H1 (cell line): ENCODE results near the gene ATP5MC2. TPM values are rescaled to one million over a fixed set of nuclear protein-coding genes. Genes with fewer than 3 reads are reported as not detected.

Source experiments
- CTCF ChIA-PET: fragments of 300-600 bp; sonication (Branson Sonifier 250); formaldehyde crosslinking; loops from one replicate; lab custom pipeline; 2021; ENCODE audit not compliant: partially characterized antibody; lab: Charles Lee
- POLR2A ChIA-PET: fragments of 300-600 bp; sonication (Branson Sonifier 250); formaldehyde crosslinking; loops from one replicate; lab custom pipeline; 2021; ENCODE audit warnings: inconsistent platforms; ENCODE audit not compliant: partially characterized antibody; lab: Charles Lee
- DNase-seq, 2 experiments: peaks; one replicate each; pipeline versions ENCODE4 v3.0.0 to v3.0.0-alpha.2; 2010 to 2022; ENCODE audit warnings: low spot score in 2 of 2, low read depth in 1 of 2, mixed read lengths in 1 of 2
- FAIRE-seq: peaks from 2 replicates; lab custom pipeline; 2011; peaks lifted over from hg19 to GRCh38; lab: Jason Lieb, UNC
- H2AFZ ChIP-seq: 2 replicates; pipeline ENCODE4 v1.8.1; 2012; ENCODE audit warnings: low read length, inconsistent platforms
- H2AK5ac ChIP-seq: 2 replicates; pipeline ENCODE4 v1.6.1; 2013; ENCODE audit warnings: low read depth, low read length
- H2BK120ac ChIP-seq: replicated peaks from 2 replicates; pipeline ENCODE3; 2013; ENCODE audit warnings: low read depth, low read length, inconsistent platforms
- H2BK12ac ChIP-seq: 2 replicates; pipeline ENCODE4 v1.6.1; 2013; ENCODE audit warnings: low read depth, low read length
- H2BK15ac ChIP-seq: 2 replicates; pipeline ENCODE4 v1.6.1; 2013; ENCODE audit warnings: low read length
- H2BK20ac ChIP-seq: 2 replicates; pipeline ENCODE4 v1.6.1; 2013; ENCODE audit warnings: low read length
- H2BK5ac ChIP-seq: 2 replicates; pipeline ENCODE4 v1.6.1; 2013; ENCODE audit warnings: low read depth, low read length
- H3K14ac ChIP-seq: 2 replicates; pipeline ENCODE4 v1.6.1; 2013; ENCODE audit warnings: inconsistent platforms; ENCODE audit not compliant: insufficient read length
- H3K18ac ChIP-seq: 2 replicates; pipeline ENCODE4 v1.6.1; 2013; ENCODE audit warnings: low read length; ENCODE audit errors: extremely low read depth
- H3K23ac ChIP-seq: 2 replicates; pipeline ENCODE4 v1.6.1; 2013; ENCODE audit warnings: inconsistent platforms; ENCODE audit not compliant: insufficient read length
- H3K23me2 ChIP-seq: 2 replicates; pipeline ENCODE4 v1.6.1; 2013; ENCODE audit warnings: low read depth, low read length
- H3K27ac ChIP-seq: 2 replicates; pipeline ENCODE4 v1.6.1; 2011; ENCODE audit warnings: low read depth, low read length, inconsistent platforms
- H3K27me3 ChIP-seq, 4 experiments: replicated peaks in 1 of 4; 1 replicate in 1 of 4; 2 replicates in 3 of 4; pipeline versions ENCODE4 v1.6.1 to v1.8.1; 2011 to 2013; ENCODE audit warnings: low read length in 3 of 4, mild to moderate bottlenecking in 3 of 4, inconsistent platforms in 2 of 4, mixed read lengths in 2 of 4, moderate library complexity in 1 of 4; ENCODE audit not compliant: control insufficient read depth in 3 of 4, insufficient read depth in 3 of 4; ENCODE audit errors: extremely low read depth in 1 of 4
- H3K36me3 ChIP-seq, 4 experiments: 2 replicates each; pipeline versions ENCODE4 v1.6.1 to v1.8.1; 2011 to 2013; ENCODE audit warnings: mild to moderate bottlenecking in 4 of 4, low read length in 3 of 4, moderate library complexity in 2 of 4, control low read depth in 1 of 4, inconsistent platforms in 1 of 4; ENCODE audit not compliant: insufficient read depth in 4 of 4, control insufficient read depth in 2 of 4
- H3K4ac ChIP-seq: replicated peaks from 2 replicates; pipeline ENCODE3; 2013; ENCODE audit warnings: low read length, low read depth, mixed read lengths, inconsistent platforms; ENCODE audit not compliant: insufficient read length
- H3K4me1 ChIP-seq, 4 experiments: replicated peaks in 1 of 4; 1 replicate in 1 of 4; 2 replicates in 3 of 4; pipeline versions ENCODE4 v1.6.1 to v1.8.1; 2011 to 2013; ENCODE audit warnings: low read length in 3 of 4, inconsistent platforms in 2 of 4, mixed read lengths in 1 of 4; ENCODE audit not compliant: insufficient read depth in 4 of 4, control insufficient read depth in 3 of 4
- H3K4me2 ChIP-seq, 2 experiments: 2 replicates each; pipeline versions ENCODE4 v1.6.1 to v1.8.1; 2011 to 2013; ENCODE audit warnings: low read depth in 2 of 2, low read length in 2 of 2, control low read depth in 1 of 2, inconsistent platforms in 1 of 2, mild to moderate bottlenecking in 1 of 2; ENCODE audit not compliant: insufficient read depth in 1 of 2
- H3K4me3 ChIP-seq, 4 experiments: fragments of 200-600, 300-600 bp in 1 of 4; sonication (generic), shearing (Covaris generic), sonication (Bioruptor Twin) in 1 of 4; 2 replicates each; pipeline versions ENCODE4 v1.5.1 to v1.8.1; 2011 to 2016; ENCODE audit warnings: low read length in 4 of 4, low read depth in 3 of 4, control low read depth in 2 of 4, inconsistent platforms in 2 of 4, mild to moderate bottlenecking in 2 of 4, mixed read lengths in 1 of 4, moderate library complexity in 1 of 4; ENCODE audit not compliant: insufficient read depth in 2 of 4; ENCODE audit errors: extremely low read depth in 1 of 4
- H3K56ac ChIP-seq: replicated peaks from 2 replicates; pipeline ENCODE3; 2013; ENCODE audit warnings: low read depth, mild to moderate bottlenecking, mixed read lengths, low read length, inconsistent platforms; ENCODE audit not compliant: insufficient read length
- H3K79me1 ChIP-seq: 2 replicates; pipeline ENCODE4 v1.6.1; 2013; ENCODE audit warnings: low read depth, low read length, control low read depth
- H3K79me2 ChIP-seq, 2 experiments: 2 replicates each; pipeline versions ENCODE4 v1.6.1 to v1.8.1; 2012 to 2013; ENCODE audit warnings: low read length in 2 of 2, mild to moderate bottlenecking in 2 of 2, inconsistent platforms in 1 of 2; ENCODE audit not compliant: insufficient read depth in 2 of 2, control insufficient read depth in 1 of 2
- H3K9ac ChIP-seq, 4 experiments: replicated peaks in 1 of 4; 1 replicate in 1 of 4; 2 replicates in 3 of 4; pipeline versions ENCODE4 v1.6.1 to v1.8.1; 2011 to 2013; ENCODE audit warnings: low read depth in 3 of 4, low read length in 3 of 4, control low read depth in 2 of 4, mild to moderate bottlenecking in 2 of 4, moderate library complexity in 2 of 4, inconsistent platforms in 1 of 4; ENCODE audit errors: extremely low read depth in 1 of 4
- H3K9me3 ChIP-seq, 2 experiments: 2 replicates each; pipeline versions ENCODE4 v1.6.1 to v1.8.1; 2012 to 2013; ENCODE audit warnings: mild to moderate bottlenecking in 2 of 2, moderate library complexity in 2 of 2, control low read depth in 1 of 2, inconsistent platforms in 1 of 2, low read depth in 1 of 2, low read length in 1 of 2, mixed read lengths in 1 of 2; ENCODE audit not compliant: insufficient read depth in 2 of 2
- H4K20me1 ChIP-seq, 2 experiments: replicated peaks in 1 of 2; 2 replicates each; pipeline versions ENCODE3 to v1.8.1; 2011 to 2013; ENCODE audit warnings: inconsistent platforms in 2 of 2, low read length in 2 of 2, mild to moderate bottlenecking in 1 of 2; ENCODE audit not compliant: insufficient read depth in 2 of 2, control insufficient read depth in 1 of 2
- H4K5ac ChIP-seq: 2 replicates; pipeline ENCODE4 v1.6.1; 2013; ENCODE audit warnings: low read length, low read depth, mixed read lengths, inconsistent platforms; ENCODE audit not compliant: insufficient read length
- H4K8ac ChIP-seq: 2 replicates; pipeline ENCODE4 v1.8.0; 2013; ENCODE audit warnings: mild to moderate bottlenecking, moderate library complexity, low read length, inconsistent platforms; ENCODE audit not compliant: insufficient read depth; ENCODE audit errors: extremely low read depth
- H4K91ac ChIP-seq: replicated peaks from 2 replicates; pipeline ENCODE3; 2013; ENCODE audit warnings: low read length, mixed read lengths, inconsistent platforms; ENCODE audit not compliant: insufficient read length
- BRCA1 ChIP-seq: IDR thresholded peaks from 2 replicates; pipeline ENCODE4 v1.6.1; 2012; ENCODE audit warnings: low read depth, low read length, improper control_type of control experiment
- CBX8 ChIP-seq: fragments of 300-800, 300-1000 bp; sonication (generic); IDR thresholded peaks from 2 replicates; pipeline ENCODE4 v1.7.1; 2016; ENCODE audit warnings: low read depth, low read length, borderline replicate concordance
- CHD1 ChIP-seq: IDR thresholded peaks from 2 replicates; pipeline ENCODE4 v1.6.1; 2012; ENCODE audit warnings: low read depth, low read length, improper control_type of control experiment
- CTBP2 ChIP-seq: IDR thresholded peaks from 2 replicates; pipeline ENCODE4 v1.7.0; 2011; ENCODE audit warnings: borderline replicate concordance, mild to moderate bottlenecking, moderate library complexity, mixed read lengths, low read length; ENCODE audit not compliant: insufficient read depth, insufficient read length
- EZH2 ChIP-seq: fragments of 200-600 bp; sonication (generic); IDR thresholded peaks from 2 replicates; pipeline ENCODE4 v1.7.1; 2012; ENCODE audit warnings: low read depth, mild to moderate bottlenecking, moderate library complexity, low read length, inconsistent platforms; ENCODE audit not compliant: severe bottlenecking
- HDAC2 ChIP-seq, 2 experiments: fragments of 300-600 bp in 1 of 2; sonication (generic) in 1 of 2; IDR thresholded peaks; 2 replicates each; pipeline ENCODE4 v1.6.1; 2011 to 2012; ENCODE audit warnings: low read depth in 2 of 2, low read length in 2 of 2, mild to moderate bottlenecking in 2 of 2, moderate library complexity in 2 of 2, borderline replicate concordance in 1 of 2, inconsistent platforms in 1 of 2
- KDM5A ChIP-seq: fragments of 200-600 bp; IDR thresholded peaks from 2 replicates; pipeline ENCODE4 v1.7.1; 2012; ENCODE audit warnings: mild to moderate bottlenecking, low read length, inconsistent platforms, mixed read lengths
- POLR2A ChIP-seq, 2 experiments: IDR thresholded peaks; 1 replicate in 1 of 2; 2 replicates in 1 of 2; pipeline ENCODE4 v1.6.1; 2011; ENCODE audit warnings: low read depth in 2 of 2, low read length in 2 of 2, mild to moderate bottlenecking in 2 of 2; ENCODE audit errors: control extremely low read depth in 1 of 2
- SIN3A ChIP-seq, 2 experiments: IDR thresholded peaks in 1 of 2; conservative IDR thresholded peaks in 1 of 2; 2 replicates each; pipeline ENCODE4 v1.6.1; 2011 to 2012; ENCODE audit warnings: low read length in 2 of 2, improper control_type of control experiment in 1 of 2, low read depth in 1 of 2, mild to moderate bottlenecking in 1 of 2
- SP4 ChIP-seq: IDR thresholded peaks from 2 replicates; pipeline ENCODE4 v1.6.1; 2012; ENCODE audit warnings: low read length, inconsistent platforms
- WGBS, 2 experiments: shearing (Covaris generic) in 1 of 2; methylation state at CpG; one replicate each; pipeline versions ENCODE4 v1.1.6 to v1.1.7; 2013 to 2015; ENCODE audit warnings: low lambda C conversion rate in 2 of 2, mixed read lengths in 2 of 2, inconsistent platforms in 1 of 2, low coverage in 1 of 2, missing lambda C conversion rate in 1 of 2; ENCODE audit not compliant: insufficient replicate concordance in 2 of 2, insufficient coverage in 1 of 2, insufficient read length in 1 of 2; ENCODE audit errors: extremely low coverage in 1 of 2, missing lambda C conversion rate in 1 of 2; 5-methylcytosine and 5-hydroxymethylcytosine counted together
- polyA plus RNA-seq, 7 experiments: library from polyadenylated mRNA; depleted of rRNA in 3 of 7; stranded (reverse) in 5 of 7; unstranded in 2 of 7; fragments of >200 nt in 5 of 7; fragments of 200-250 nt in 2 of 7; gene quantifications; 1 replicate in 5 of 7; 2 replicates in 1 of 7; 4 replicates in 1 of 7; pipeline versions ENCODE4 v1.2.1 to v1.2.3, GENCODE V29; 2011 to 2013; ENCODE audit warnings: missing spikeins in 2 of 7, mixed read lengths in 2 of 7
- total RNA-seq: library from RNA; stranded (reverse); fragmentation: NEBNext Ultra II Directional; extraction: Animal tissue kit (Norgen Biotek cat#: 25700); gene quantifications from 2 replicates; pipeline ENCODE4 v1.2.1, GENCODE V29; 2021

Gene ATP5MC2
- total and polyA plus RNA-seq, 2 of the 8 experiments (the other 6 are each of a cell fraction or from before 2014, with no cell fraction given) = 408 to 952 TPM

DNA sequence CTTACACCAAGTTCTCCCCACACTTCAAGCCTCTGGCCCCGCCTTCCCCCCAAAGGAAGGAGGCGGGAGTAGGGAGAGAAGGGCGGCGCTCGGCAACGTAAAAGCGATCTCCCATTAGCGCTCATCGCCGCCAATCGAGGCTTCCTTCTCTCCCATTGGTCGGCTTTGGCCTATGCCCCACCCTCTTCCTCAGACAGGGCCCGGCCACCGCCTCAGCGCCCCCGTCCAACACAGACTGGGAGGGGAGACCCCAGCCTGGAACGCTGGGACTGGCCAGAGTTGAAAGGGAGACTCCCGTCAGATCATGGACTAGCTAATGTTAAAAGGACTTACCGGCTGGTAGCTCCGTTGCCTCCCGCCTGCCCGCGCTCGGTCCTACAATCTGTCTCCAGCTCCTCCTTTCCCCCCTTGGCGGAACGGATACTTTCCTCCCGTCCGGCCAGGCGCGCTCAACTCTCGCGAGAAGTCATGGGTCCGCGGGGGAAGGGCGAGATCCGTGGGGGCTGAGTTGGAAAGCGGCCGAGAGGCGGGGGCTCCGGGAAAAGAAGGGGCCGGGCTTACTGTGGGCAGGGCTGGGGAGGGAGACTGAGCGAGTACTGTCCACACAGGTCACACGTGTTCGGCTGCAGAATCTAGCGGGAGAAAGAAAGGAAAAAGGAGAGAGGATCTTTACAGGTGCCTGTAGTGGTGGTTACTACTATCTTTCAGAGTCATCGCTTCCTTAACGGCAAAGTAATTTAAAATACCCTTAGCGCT lies 49.8 kb downstream of the ATP5MC2 start, which contains the start of gene ATF7:
Gene ATF7, minus strand, starts transcription at position 437 of the 756 bp plus-strand sequence. CDS start 25,382 bp downstream, outside the sequence.
- CTCF ChIA-PET = interaction anchor here (0.9 to 1.3 kb wide), 2 partner anchors 10 to 14 kb away, joined by 3 to 5 read pairs; no protein-coding TSS in a partner anchor
- H2AK5ac ChIP-seq = no peak within 1 kb of the TSS; the same call in 1 of the 2 replicates
- peak within 1 kb of the TSS; percentile 87 for H4K5ac ChIP-seq
- peak within 1 kb of the TSS; percentile 70 to 94 (median 80) for H3K4me3 ChIP-seq
- peak within 1 kb of the TSS; percentile 73; the same call in 1 of the 2 replicates for H2BK15ac ChIP-seq
- DNase-seq (peak; percentile 97 to 99), FAIRE-seq (no peak)
- H3K23ac ChIP-seq = no peak within 1 kb of the TSS
- peaks cover 3% of the 10 kb centered on the region; the same call in 1 of the 2 replicates for H3K79me1 ChIP-seq
- no peaks in the 10 kb centered on the region for H4K20me1 ChIP-seq
- H3K14ac ChIP-seq = no peak within 1 kb of the TSS
- H3K79me2 ChIP-seq = peaks cover 0 to 33% of the 10 kb centered on the region in 2 experiments; a peak in 2 of 4 replicates
- peaks cover 0 to 7% (median 3%) of the 10 kb centered on the region in 4 experiments; a peak in 4 of 7 replicates for H3K4me1 ChIP-seq
- peak within 1 kb of the TSS; percentile 98 for H2BK5ac ChIP-seq
- POLR2A ChIA-PET = interaction anchor here (0.7 to 10.4 kb wide), 9 partner anchors 9 to 125 kb away, joined by 3 to 53 read pairs (median 5); partner anchors contain the start of genes ATP5MC2 and TARBP2
- peak within 1 kb of the TSS; percentile 89 for H4K91ac ChIP-seq
- H2BK120ac ChIP-seq = peak within 1 kb of the TSS; percentile 18
- peak within 1 kb of the TSS; percentile 40 for H3K18ac ChIP-seq
- H2BK20ac ChIP-seq = 0 out of 2 replicates have a peak within 1 kb of the TSS, but pooled peaks have one; percentile 73
- H3K4ac ChIP-seq = no peak within 1 kb of the TSS
- peak within 1 kb of the TSS; percentile 92 for H3K56ac ChIP-seq
- no peaks in the 10 kb centered on the region for H3K27me3 ChIP-seq
- peak within 1 kb of the TSS; percentile 67 to 97 for H3K4me2 ChIP-seq
- H4K8ac ChIP-seq = peak within 1 kb of the TSS; percentile 98
- peak within 1 kb of the TSS; percentile 98 for H3K27ac ChIP-seq
- peak within 1 kb of the TSS; percentile 98 to 99 (median 99) for H3K9ac ChIP-seq
- H2AFZ ChIP-seq = peak within 1 kb of the TSS; percentile 99
- H3K9me3 ChIP-seq = no peaks in the 10 kb centered on the region
- H2BK12ac ChIP-seq = peak within 1 kb of the TSS; percentile 98; the same call in 1 of the 2 replicates
- 0% methylated on average over 28 of the region's 48 CpGs; no CpG with 5 or more reads in 1 of the 2 experiments for WGBS, 2 experiments
- H3K36me3 ChIP-seq = no peaks in the 10 kb centered on the region
- peaks cover 2% of the 10 kb centered on the region; the same call in 1 of the 2 replicates for H3K23me2 ChIP-seq
- no peak for TF ChIP-seq EZH2
- TF ChIP-seq HDAC2 (IDR thresholded peaks at IDR 0.05; ENCODE audit: borderline replicate concordance in 1 of 2, low read depth in 2 of 2, low read length in 2 of 2) = 0 out of 4 replicates have a peak, but pooled peaks of 1 of the 2 experiments have one; percentile 30
- TF ChIP-seq POLR2A (IDR thresholded peaks at IDR 0.05; ENCODE audit: control extremely low read depth in 1 of 2, low read depth in 2 of 2, low read length in 2 of 2) = peak; percentile 78 to 87
- peak; percentile 27 to 30; a peak in 1 of 4 replicates for TF ChIP-seq SIN3A (conservative IDR thresholded peaks at IDR 0.05 in 1 of 2, IDR thresholded peaks at IDR 0.05 in 1 of 2; ENCODE audit: low read depth in 1 of 2, low read length in 2 of 2)
- peak; percentile 92 for TF ChIP-seq CHD1
- no peak for TF ChIP-seq CBX8
- peak; percentile 96 for TF ChIP-seq SP4
- TF ChIP-seq CTBP2 = no peak
- no peak for TF ChIP-seq KDM5A
- peak; percentile 92 for TF ChIP-seq BRCA1
